Choroid plexus epithelial cell (primary cell): ENCODE results near the gene HIVEP3.

Experiments
- DNase-seq: peaks from one replicate; pipeline ENCODE4 v3.0.0-alpha.2; 2010; ENCODE audit warnings: low read depth
- H3K4me3 ChIP-seq: 2 replicates; pipeline ENCODE4 v1.5.1; 2011; ENCODE audit warnings: low read depth, mild to moderate bottlenecking, control low read depth, low read length, moderate library complexity
- TF ChIP-seq, protein P1 (sequence below): conservative IDR thresholded peaks from 2 replicates; pipeline ENCODE4 v1.5.1; 2011; ENCODE audit warnings: low read depth, mild to moderate bottlenecking, control low read depth, inconsistent platforms, low read length, moderate library complexity

Gene HIVEP3

DNA sequence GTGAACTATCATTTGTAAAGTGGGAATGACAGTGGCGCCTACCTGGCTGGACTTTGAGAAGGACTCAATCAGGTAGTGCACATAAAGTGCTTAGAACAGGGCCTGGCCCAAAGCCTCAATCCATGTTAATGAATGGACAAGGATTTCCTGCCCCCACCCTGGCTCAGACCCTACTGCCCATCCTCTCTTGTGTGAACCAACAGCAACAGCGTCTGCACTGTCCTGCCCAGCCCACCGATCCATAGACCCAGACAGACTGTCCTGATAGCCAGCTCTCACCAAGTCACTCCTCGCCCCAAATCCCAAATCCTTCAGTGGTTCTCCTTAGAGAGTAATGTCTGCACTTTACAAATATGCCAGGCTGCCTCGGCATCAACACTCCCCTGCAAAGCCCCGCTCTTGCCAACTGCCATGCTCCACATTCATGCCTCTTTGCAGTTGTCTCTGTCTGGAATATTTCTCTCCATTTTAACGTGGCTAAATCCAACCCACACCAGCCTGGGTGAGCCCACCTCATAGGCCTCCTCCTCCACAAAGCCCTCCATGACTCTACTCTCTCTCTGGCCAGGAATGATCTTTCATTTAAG, 276.7 kb downstream of the HIVEP3 start:
- TF ChIP-seq, protein P1, sequence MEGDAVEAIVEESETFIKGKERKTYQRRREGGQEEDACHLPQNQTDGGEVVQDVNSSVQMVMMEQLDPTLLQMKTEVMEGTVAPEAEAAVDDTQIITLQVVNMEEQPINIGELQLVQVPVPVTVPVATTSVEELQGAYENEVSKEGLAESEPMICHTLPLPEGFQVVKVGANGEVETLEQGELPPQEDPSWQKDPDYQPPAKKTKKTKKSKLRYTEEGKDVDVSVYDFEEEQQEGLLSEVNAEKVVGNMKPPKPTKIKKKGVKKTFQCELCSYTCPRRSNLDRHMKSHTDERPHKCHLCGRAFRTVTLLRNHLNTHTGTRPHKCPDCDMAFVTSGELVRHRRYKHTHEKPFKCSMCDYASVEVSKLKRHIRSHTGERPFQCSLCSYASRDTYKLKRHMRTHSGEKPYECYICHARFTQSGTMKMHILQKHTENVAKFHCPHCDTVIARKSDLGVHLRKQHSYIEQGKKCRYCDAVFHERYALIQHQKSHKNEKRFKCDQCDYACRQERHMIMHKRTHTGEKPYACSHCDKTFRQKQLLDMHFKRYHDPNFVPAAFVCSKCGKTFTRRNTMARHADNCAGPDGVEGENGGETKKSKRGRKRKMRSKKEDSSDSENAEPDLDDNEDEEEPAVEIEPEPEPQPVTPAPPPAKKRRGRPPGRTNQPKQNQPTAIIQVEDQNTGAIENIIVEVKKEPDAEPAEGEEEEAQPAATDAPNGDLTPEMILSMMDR: no peak
- H3K4me3 ChIP-seq: no peak overlapping the region

DNA sequence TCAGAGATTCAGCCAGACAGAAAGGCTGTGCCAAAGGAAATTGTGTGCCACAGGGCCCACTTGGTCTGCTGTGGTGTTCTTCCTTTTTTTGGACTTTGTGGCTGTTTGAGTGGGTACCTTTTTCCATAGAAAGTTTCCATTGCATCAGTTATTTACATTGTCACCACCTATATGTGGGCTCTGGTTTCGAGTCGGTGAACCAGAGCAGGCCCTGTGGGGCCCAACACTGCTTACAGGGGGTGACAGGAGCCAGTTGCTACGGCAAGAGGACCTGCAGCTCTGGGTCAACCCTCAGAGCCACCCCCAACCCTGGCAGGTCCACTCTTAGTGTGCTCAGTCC, 277.3 kb downstream of the HIVEP3 start:
- TF ChIP-seq, protein P1: no peak
- no peak overlapping the region for H3K4me3 ChIP-seq
- DNase-seq: no peak

More for the DNA sequence above, 276.7 kb downstream of the HIVEP3 start:
- DNase-seq: no peak

- TF ChIP-seq, protein P1: no peak
- H3K4me3 ChIP-seq: no peak overlapping the region
- no peak for DNase-seq
Observed at GRCh38 chr1:41640756-41641474, 277.8 kb downstream of the HIVEP3 start.

GRCh38 chr1:41640141-41640751, 278.5 kb downstream of the HIVEP3 start:
- H3K4me3 ChIP-seq: no peak overlapping the region
- DNase-seq: no peak
- TF ChIP-seq, protein P1: no peak

GRCh38 chr1:41639332-41639936, 279.3 kb downstream of the HIVEP3 start:
- H3K4me3 ChIP-seq: no peak overlapping the region
- TF ChIP-seq, protein P1: no peak
- DNase-seq: peak; percentile 70

GRCh38 chr1:41638086-41639024, 280.4 kb downstream of the HIVEP3 start:
- no peak for DNase-seq
- no peak overlapping the region for H3K4me3 ChIP-seq
- TF ChIP-seq, protein P1: no peak
